Cerebellar nuclear complex (tissue), 1 donor: ENCODE results near the gene IL36G.

Experiments
- DNase-seq, 2 experiments: peaks; one replicate each; lab custom pipeline; 2025; lab: John Stamatoyannopoulos, UW

The IL36G gene

GRCh38 chr2:113018509-113018908, 40.7 kb downstream of the IL36G start:
- no peak for DNase-seq

GRCh38 chr2:113021312-113021711, 43.5 kb downstream of the IL36G start:
- no peak for DNase-seq

DNA sequence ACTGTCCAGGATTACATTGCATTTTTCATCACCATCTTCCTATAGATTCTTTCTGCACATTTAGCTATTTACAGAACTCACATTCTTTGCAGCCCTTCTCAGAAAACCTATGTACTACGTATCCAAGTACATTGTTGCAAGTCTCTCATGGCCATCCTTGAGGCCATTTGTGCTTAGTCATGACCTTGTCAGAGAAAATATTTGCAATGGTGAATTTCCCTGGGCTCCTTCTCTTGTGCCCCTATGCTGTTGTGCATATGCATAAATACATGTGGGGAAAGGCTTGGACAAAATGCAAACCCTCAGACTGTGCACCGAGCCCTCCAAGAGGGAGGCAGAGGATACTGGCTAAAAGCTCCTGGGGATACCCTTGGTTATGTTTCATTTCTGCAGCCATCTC, 47.0 kb downstream of the IL36G start:
- DNase-seq = no peak

DNA sequence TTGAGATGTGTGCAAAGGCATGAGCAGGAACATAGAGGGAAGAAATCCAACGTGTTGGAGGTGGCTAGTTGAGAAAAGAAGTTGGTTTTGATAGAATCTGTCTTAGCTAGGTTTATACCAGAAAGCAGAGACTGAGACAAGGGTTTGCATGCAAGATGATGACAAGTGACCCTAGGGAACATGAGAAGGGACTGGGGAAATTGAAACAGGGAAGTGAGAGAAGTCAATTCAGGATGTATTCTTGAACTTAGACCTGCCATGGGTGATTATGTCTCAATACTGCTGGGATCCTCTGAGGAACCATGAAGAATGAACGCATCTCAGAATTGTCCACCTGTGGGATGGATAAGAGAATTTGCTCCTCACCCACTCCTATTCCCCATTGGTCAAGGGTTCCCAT, 47.9 kb downstream of the IL36G start:
- no peak for DNase-seq

- DNase-seq = no peak
Observed at GRCh38 chr2:113027691-113028090, 49.9 kb downstream of the IL36G start.

DNA sequence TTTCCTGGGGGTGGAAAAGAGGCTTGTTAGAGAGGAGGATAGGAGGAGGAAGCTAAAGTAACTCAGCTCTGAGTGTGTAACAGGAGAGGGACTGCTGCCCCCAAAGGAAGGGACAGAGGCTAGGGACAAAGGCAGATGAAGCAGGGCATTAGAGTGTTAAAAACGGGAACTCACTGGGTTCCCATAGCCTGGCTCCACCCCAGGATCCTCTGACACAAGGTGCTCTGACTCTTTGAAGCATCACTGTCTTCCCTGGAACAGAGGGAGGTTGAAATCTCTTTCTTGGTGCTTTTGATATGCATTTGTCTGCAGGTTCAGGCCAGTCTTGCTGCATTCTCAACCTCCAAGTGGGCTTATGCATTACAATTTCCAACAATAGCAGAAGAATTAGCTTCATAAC, 50.3 kb downstream of the IL36G start:
- DNase-seq = no peak

DNA sequence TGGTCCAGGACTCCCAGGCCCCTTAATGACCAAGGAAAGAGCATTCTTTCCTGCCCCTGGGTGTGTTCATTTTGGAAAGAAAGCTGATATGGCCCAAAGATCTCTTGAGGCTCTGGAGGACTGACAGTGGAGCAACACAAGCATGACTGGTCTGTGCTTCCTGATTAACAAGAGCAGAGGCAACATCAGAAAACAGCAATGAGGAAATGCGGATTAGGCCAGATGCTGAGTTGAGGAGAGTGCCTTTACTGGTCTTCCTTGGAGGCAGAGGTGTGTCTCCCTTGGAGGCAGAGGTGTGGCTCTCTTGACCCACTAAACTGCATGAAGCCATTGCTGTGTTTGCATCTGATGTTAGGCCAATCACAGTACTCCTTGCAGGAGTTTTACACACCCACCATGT, 54.9 kb downstream of the IL36G start:
- no peak for DNase-seq

GRCh38 chr2:113034016-113034415, 56.2 kb downstream of the IL36G start:
- no peak for DNase-seq
